HepG2 (cell line): ENCODE data around the gene NFKBIA. TPM values are rescaled to one million over a fixed set of nuclear protein-coding genes. Genes with fewer than 3 reads are reported as not detected.

Experiments
- AKAP8 ChIP-seq: sonication (generic); formaldehyde crosslinking; IDR thresholded peaks from 2 replicates; pipeline ENCODE4 v1.5.1; 2020; ENCODE audit warnings: mild to moderate bottlenecking, missing genetic modification reagents
- CREM ChIP-seq, 2 experiments: sonication (generic) in 1 of 2; formaldehyde crosslinking in 1 of 2; IDR thresholded peaks; 2 replicates each; pipeline versions ENCODE4 v1.4.0 to v1.6.1; 2016 to 2020; ENCODE audit warnings: antibody characterized with exemption in 1 of 2, mild to moderate bottlenecking in 1 of 2, missing genetic modification reagents in 1 of 2
- FOSL1 ChIP-seq: sonication (generic); formaldehyde crosslinking; IDR thresholded peaks from 2 replicates; pipeline ENCODE4 v1.9.0; 2021; ENCODE audit warnings: missing genetic modification reagents, borderline replicate concordance
- FOXM1 ChIP-seq: sonication (generic); formaldehyde crosslinking; IDR thresholded peaks from 2 replicates; pipeline ENCODE4 v1.5.0; 2020; ENCODE audit warnings: missing genetic modification reagents
- FOXP1 ChIP-seq, 2 experiments: fragments of 450-650 bp in 1 of 2; IDR thresholded peaks; 2 replicates each; pipeline ENCODE4 v1.6.1; 2017 to 2018; ENCODE audit warnings: antibody characterized with exemption in 1 of 2
- HNRNPLL ChIP-seq: fragments of 200-400 bp; formaldehyde crosslinking; IDR thresholded peaks from 2 replicates; pipeline ENCODE4 v1.6.1; 2017; ENCODE audit warnings: mild to moderate bottlenecking, low read depth, low read length; ENCODE audit not compliant: poor library complexity, severe bottlenecking
- MED13 ChIP-seq: sonication (generic); formaldehyde crosslinking; IDR thresholded peaks from 2 replicates; pipeline ENCODE4 v1.5.0; 2020; ENCODE audit warnings: missing genetic modification reagents
- MXD4 ChIP-seq: IDR thresholded peaks from 2 replicates; pipeline ENCODE4 v1.6.1; 2016; ENCODE audit warnings: mild to moderate bottlenecking, missing biosample characterization, missing genetic modification reagents
- ZBTB7A ChIP-seq: sonication (generic); formaldehyde crosslinking; IDR thresholded peaks from 2 replicates; pipeline ENCODE4 v1.8.0; 2022; ENCODE audit warnings: mild to moderate bottlenecking, missing genetic modification reagents
- ZFAT ChIP-seq: sonication (generic); formaldehyde crosslinking; conservative IDR thresholded peaks from 2 replicates; pipeline ENCODE4 v1.8.1; 2023; ENCODE audit warnings: missing genetic modification reagents, inconsistent platforms
- ZNF207 ChIP-seq: fragments of 450-650 bp; IDR thresholded peaks from 2 replicates; pipeline ENCODE4 v1.6.1; 2016; ENCODE audit warnings: antibody characterized with exemption, borderline replicate concordance
- ZNF292 ChIP-seq: sonication (generic); formaldehyde crosslinking; IDR thresholded peaks from 2 replicates; pipeline ENCODE4 v1.8.1; 2022; ENCODE audit warnings: mild to moderate bottlenecking, low read depth, missing genetic modification reagents, borderline replicate concordance
- ZNF3 ChIP-seq: IDR thresholded peaks from 2 replicates; pipeline ENCODE4 v1.7.0; 2017; ENCODE audit warnings: inconsistent platforms
- ZNF432 ChIP-seq: sonication (generic); formaldehyde crosslinking; IDR thresholded peaks from 2 replicates; pipeline ENCODE4 v1.5.0; 2020; ENCODE audit warnings: missing genetic modification reagents, mild to moderate bottlenecking, borderline replicate concordance
- polyA plus RNA-seq, 8 experiments: library from polyadenylated mRNA; depleted of rRNA in 3 of 8; stranded (reverse) in 7 of 8; unstranded in 1 of 8; fragments of >200 nt; fragmentation: Illumina TruSeq in 4 of 8; extraction: Trizol in 4 of 8; gene quantifications; 2 replicates each; pipeline versions ENCODE4 v1.2.1 to v1.2.3, GENCODE V29; 2011 to 2016; ENCODE audit warnings: low read depth in 4 of 8, missing spikeins in 1 of 8, mixed read lengths in 1 of 8; ENCODE audit not compliant: insufficient read depth in 1 of 8
- total RNA-seq, 5 experiments: library from RNA; depleted of rRNA; stranded (reverse); fragments of >200 nt; fragmentation: Illumina TruSeq; extraction: Trizol; gene quantifications; 2 replicates each; pipeline ENCODE4 v1.2.3, GENCODE V29; 2016; ENCODE audit warnings: low read depth in 1 of 5
- TF ChIP-seq, protein P1 (sequence below): sonication (generic); formaldehyde crosslinking; IDR thresholded peaks from 2 replicates; pipeline ENCODE4 v1.5.1; 2020; ENCODE audit warnings: mild to moderate bottlenecking, moderate library complexity, missing genetic modification reagents
- TF ChIP-seq, protein P2 (sequence below): sonication (generic); formaldehyde crosslinking; IDR thresholded peaks from 2 replicates; pipeline ENCODE4 v1.5.0; 2020; ENCODE audit warnings: mild to moderate bottlenecking, low read depth, missing genetic modification reagents, borderline replicate concordance
- TF ChIP-seq, protein P3 (sequence below): sonication (generic); formaldehyde crosslinking; IDR thresholded peaks from 2 replicates; pipeline ENCODE4 v1.4.0; 2020; ENCODE audit warnings: missing genetic modification reagents

Gene NFKBIA
- total and polyA plus RNA-seq, 2 of the 13 experiments (the other 11 are each of a cell fraction or from before 2014, with no cell fraction given): 197 to 319 TPM

DNA sequence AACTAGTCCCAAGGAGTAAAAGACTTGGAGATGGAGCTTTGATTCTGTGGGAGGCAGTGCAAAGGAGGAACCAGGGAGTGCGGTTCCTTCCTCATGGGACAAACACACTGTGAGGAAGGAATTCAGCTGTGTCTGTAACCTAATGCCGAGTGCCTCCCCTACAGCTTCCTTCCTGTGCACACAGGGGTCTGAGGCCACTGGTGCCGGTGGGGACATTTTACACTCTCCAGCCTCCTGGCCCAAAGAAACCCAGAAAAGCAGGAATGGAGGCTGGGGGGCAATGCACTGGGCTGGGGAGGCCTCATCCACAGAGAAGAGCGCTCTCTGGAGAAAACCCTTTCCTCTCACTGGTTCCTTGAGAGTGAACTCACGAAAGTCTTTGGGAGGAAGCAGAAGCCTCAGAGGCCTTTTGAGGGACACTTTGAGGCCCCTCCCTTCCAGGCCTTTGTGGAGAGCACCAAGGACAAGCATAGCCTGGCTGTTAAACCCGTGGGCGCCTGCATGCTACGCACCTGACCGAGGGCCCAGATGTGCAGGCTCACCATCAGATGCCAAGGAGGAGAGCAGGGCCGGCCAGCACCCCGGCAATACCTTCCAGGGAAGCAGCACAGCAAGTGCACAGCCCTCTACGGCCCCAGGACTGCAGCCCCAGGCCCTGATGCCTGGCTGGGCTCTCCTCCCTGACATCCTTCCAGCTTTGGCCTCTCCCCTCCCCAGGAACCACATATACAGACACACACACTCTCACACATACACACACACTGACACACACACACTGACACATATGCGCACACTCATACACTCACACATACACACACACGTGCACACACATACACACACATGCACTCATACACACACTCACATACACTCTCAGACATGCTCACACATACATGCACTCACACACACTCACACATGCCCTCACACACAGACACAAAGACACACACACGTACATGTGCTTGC lies 52.0 kb downstream of the NFKBIA start (continued):
- TF ChIP-seq, protein P1, sequence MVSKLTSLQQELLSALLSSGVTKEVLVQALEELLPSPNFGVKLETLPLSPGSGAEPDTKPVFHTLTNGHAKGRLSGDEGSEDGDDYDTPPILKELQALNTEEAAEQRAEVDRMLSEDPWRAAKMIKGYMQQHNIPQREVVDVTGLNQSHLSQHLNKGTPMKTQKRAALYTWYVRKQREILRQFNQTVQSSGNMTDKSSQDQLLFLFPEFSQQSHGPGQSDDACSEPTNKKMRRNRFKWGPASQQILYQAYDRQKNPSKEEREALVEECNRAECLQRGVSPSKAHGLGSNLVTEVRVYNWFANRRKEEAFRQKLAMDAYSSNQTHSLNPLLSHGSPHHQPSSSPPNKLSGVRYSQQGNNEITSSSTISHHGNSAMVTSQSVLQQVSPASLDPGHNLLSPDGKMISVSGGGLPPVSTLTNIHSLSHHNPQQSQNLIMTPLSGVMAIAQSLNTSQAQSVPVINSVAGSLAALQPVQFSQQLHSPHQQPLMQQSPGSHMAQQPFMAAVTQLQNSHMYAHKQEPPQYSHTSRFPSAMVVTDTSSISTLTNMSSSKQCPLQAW (CRISPR knock-in tag): no peak
- TF ChIP-seq ZFAT (CRISPR knock-in tag): no peak
- TF ChIP-seq FOXP1 (IDR thresholded peaks at IDR 0.05): peak; percentile 84
- TF ChIP-seq FOXP1 (CRISPR knock-in tag; IDR thresholded peaks at IDR 0.05): no peak
- TF ChIP-seq FOSL1 (CRISPR knock-in tag): no peak
- TF ChIP-seq ZNF207: peak; percentile 94
- TF ChIP-seq ZNF292 (CRISPR knock-in tag): peak; percentile 62; the same call in 1 of the 2 replicates
- no peak for TF ChIP-seq ZBTB7A
- TF ChIP-seq, protein P2, sequence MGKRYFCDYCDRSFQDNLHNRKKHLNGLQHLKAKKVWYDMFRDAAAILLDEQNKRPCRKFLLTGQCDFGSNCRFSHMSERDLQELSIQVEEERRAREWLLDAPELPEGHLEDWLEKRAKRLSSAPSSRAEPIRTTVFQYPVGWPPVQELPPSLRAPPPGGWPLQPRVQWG (CRISPR knock-in tag): no peak
- no peak for TF ChIP-seq FOXM1 (CRISPR knock-in tag)
- no peak for TF ChIP-seq MED13 (CRISPR knock-in tag)
- TF ChIP-seq HNRNPLL: no peak
- TF ChIP-seq, protein P3, sequence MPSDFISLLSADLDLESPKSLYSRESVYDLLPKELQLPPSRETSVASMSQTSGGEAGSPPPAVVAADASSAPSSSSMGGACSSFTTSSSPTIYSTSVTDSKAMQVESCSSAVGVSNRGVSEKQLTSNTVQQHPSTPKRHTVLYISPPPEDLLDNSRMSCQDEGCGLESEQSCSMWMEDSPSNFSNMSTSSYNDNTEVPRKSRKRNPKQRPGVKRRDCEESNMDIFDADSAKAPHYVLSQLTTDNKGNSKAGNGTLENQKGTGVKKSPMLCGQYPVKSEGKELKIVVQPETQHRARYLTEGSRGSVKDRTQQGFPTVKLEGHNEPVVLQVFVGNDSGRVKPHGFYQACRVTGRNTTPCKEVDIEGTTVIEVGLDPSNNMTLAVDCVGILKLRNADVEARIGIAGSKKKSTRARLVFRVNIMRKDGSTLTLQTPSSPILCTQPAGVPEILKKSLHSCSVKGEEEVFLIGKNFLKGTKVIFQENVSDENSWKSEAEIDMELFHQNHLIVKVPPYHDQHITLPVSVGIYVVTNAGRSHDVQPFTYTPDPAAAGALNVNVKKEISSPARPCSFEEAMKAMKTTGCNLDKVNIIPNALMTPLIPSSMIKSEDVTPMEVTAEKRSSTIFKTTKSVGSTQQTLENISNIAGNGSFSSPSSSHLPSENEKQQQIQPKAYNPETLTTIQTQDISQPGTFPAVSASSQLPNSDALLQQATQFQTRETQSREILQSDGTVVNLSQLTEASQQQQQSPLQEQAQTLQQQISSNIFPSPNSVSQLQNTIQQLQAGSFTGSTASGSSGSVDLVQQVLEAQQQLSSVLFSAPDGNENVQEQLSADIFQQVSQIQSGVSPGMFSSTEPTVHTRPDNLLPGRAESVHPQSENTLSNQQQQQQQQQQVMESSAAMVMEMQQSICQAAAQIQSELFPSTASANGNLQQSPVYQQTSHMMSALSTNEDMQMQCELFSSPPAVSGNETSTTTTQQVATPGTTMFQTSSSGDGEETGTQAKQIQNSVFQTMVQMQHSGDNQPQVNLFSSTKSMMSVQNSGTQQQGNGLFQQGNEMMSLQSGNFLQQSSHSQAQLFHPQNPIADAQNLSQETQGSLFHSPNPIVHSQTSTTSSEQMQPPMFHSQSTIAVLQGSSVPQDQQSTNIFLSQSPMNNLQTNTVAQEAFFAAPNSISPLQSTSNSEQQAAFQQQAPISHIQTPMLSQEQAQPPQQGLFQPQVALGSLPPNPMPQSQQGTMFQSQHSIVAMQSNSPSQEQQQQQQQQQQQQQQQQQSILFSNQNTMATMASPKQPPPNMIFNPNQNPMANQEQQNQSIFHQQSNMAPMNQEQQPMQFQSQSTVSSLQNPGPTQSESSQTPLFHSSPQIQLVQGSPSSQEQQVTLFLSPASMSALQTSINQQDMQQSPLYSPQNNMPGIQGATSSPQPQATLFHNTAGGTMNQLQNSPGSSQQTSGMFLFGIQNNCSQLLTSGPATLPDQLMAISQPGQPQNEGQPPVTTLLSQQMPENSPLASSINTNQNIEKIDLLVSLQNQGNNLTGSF: no peak
- TF ChIP-seq CREM (IDR thresholded peaks at IDR 0.05): no peak
- TF ChIP-seq CREM (CRISPR knock-in tag; IDR thresholded peaks at IDR 0.05): no peak
- TF ChIP-seq MXD4: no peak
- TF ChIP-seq ZNF432 (CRISPR knock-in tag): no peak
- no peak for TF ChIP-seq AKAP8 (CRISPR knock-in tag)
- no peak for TF ChIP-seq ZNF3 (CRISPR knock-in tag)
